Lung (tissue), 12 donors: ENCODE measurements around the gene CIRBP. TPM values are rescaled to one million over a fixed set of nuclear protein-coding genes. Genes with fewer than 3 reads are reported as not detected.

Source experiments
- ATAC-seq: fragments of 200-7000 bp; cut with Tn5 transposase; one replicate; pipeline ENCODE4 v1.9.1; 2020; ENCODE audit warnings: moderate number of reproducible peaks; ENCODE audit not compliant: insufficient read depth, low FRiP score
- DNase-seq, 3 donors: peaks; one replicate each; pipeline ENCODE4 v3.0.0-alpha.2; 2013 to 2017
- H3K27ac ChIP-seq, 2 donors: one replicate each; pipeline ENCODE4 v1.5.1; 2013; ENCODE audit warnings: mild to moderate bottlenecking in 2 of 2, moderate library complexity in 2 of 2, control low read depth in 1 of 2, inconsistent platforms in 1 of 2, low read depth in 1 of 2, low read length in 1 of 2
- H3K27me3 ChIP-seq, 3 donors: one replicate each; pipeline ENCODE4 v1.5.1; 2013; ENCODE audit warnings: low read length in 2 of 3; ENCODE audit not compliant: control insufficient read depth in 3 of 3, insufficient read depth in 3 of 3
- H3K36me3 ChIP-seq, 4 donors: one replicate each; pipeline ENCODE4 v1.5.1; 2013; ENCODE audit warnings: low read length in 4 of 4, mild to moderate bottlenecking in 1 of 4, moderate library complexity in 1 of 4; ENCODE audit not compliant: control insufficient read depth in 4 of 4, insufficient read depth in 4 of 4
- H3K4me1 ChIP-seq, 5 donors: one replicate each; pipeline ENCODE4 v1.5.1; 2013; ENCODE audit warnings: low read length in 5 of 5, mild to moderate bottlenecking in 2 of 5, moderate library complexity in 1 of 5; ENCODE audit not compliant: control insufficient read depth in 5 of 5, insufficient read depth in 5 of 5
- H3K4me3 ChIP-seq: one replicate; pipeline ENCODE4 v1.5.1; 2013; ENCODE audit warnings: mild to moderate bottlenecking, control low read depth, moderate library complexity
- H3K9ac ChIP-seq, 2 donors: one replicate each; pipeline ENCODE4 v1.5.1; 2013; ENCODE audit warnings: low read length in 2 of 2, control low read depth in 1 of 2; ENCODE audit not compliant: insufficient read depth in 1 of 2
- H3K9me3 ChIP-seq, 4 donors: one replicate each; pipeline ENCODE4 v1.5.1; 2013; ENCODE audit warnings: low read length in 3 of 4, mild to moderate bottlenecking in 1 of 4, moderate library complexity in 1 of 4; ENCODE audit not compliant: control insufficient read depth in 4 of 4, insufficient read depth in 3 of 4
- WGBS, 2 donors: extraction: QIAGEN DNeasy Blood & Tissue Kit; methylation state at CpG; one replicate each; pipeline ENCODE4 v1.1.7; 2013; 5-methylcytosine and 5-hydroxymethylcytosine counted together
- polyA plus RNA-seq, 2 donors: library from polyadenylated mRNA; stranded (reverse); fragments of 200-250 nt; gene quantifications; one replicate each; pipeline ENCODE4 v1.2.1, GENCODE V29; 2013
- total RNA-seq, 2 donors: library from RNA; depleted of rRNA in 1 of 2; stranded (reverse); fragments of >200 nt in 1 of 2; gene quantifications; one replicate each; pipeline ENCODE4 v1.2.1, GENCODE V29; 2014 to 2021
- TF ChIP-seq, protein P1 (sequence below): IDR thresholded peaks from 2 replicates; pipeline ENCODE4 v1.5.1; 2012; ENCODE audit warnings: mild to moderate bottlenecking; ENCODE audit errors: control extremely low read depth, extremely low read depth
- donor health status: control.
- donor health status: control.
- donor health status: Bipolar disorder and iron deficiency.
- donor health status: healthy.
- donor health status: DM: yes; HTN: yes; CAD: no.

CIRBP gene
- total and polyA plus RNA-seq, 4 donors = 313 to 488 (median 439) TPM

DNA sequence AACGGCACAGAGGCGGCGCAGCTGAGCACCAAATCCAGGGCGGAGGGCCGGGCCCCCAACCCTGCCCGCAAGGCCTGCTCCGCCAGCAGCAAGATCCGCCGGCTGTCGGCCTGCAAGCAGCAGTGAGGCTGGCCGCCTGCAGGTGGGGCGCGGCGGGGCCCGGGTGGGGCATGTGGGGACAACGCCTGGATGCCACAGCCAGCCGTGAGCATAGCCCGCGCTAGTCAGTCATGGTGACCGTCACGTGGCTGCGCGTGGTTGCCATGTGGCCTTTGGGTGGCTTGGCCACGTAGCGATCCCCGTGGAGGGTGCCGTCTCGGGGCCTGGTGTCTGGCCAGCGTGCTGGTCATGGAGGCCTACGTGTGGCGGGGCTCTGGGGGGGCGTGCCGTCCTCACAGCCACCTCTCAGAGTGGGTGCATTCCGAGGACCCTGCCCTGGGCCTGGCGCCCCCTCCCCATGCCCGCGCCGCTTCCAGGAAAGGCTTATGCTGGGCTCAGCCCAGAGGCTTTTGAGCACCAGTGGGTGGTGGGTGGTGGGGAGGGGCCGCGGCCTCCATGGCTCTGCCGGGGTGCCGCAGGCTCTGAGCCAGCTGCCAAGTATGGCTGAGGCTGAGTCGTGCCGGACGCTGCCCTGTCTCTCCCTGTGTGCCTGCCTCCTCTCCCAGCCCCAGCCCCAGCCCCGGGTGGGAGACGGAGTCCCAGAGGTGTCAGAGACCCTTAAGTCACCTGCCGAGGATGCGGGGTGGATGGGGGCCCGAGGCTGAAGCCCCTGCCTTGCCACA lies 42.4 kb upstream of the CIRBP start:
- ATAC-seq (no peak), DNase-seq (no peak)
- TF ChIP-seq, protein P1, sequence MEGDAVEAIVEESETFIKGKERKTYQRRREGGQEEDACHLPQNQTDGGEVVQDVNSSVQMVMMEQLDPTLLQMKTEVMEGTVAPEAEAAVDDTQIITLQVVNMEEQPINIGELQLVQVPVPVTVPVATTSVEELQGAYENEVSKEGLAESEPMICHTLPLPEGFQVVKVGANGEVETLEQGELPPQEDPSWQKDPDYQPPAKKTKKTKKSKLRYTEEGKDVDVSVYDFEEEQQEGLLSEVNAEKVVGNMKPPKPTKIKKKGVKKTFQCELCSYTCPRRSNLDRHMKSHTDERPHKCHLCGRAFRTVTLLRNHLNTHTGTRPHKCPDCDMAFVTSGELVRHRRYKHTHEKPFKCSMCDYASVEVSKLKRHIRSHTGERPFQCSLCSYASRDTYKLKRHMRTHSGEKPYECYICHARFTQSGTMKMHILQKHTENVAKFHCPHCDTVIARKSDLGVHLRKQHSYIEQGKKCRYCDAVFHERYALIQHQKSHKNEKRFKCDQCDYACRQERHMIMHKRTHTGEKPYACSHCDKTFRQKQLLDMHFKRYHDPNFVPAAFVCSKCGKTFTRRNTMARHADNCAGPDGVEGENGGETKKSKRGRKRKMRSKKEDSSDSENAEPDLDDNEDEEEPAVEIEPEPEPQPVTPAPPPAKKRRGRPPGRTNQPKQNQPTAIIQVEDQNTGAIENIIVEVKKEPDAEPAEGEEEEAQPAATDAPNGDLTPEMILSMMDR = no peak
- Histone ChIP-seq H3K4me3 (no peak overlapping the region), H3K27me3 (no peaks in the 10 kb centered on the region), H3K9me3 (no peaks in the 10 kb centered on the region), H3K36me3 (peaks cover 0 to 58% (median 5%) of the 10 kb centered on the region in 4 donors), H3K9ac (no peak overlapping the region), H3K4me1 (no peaks in the 10 kb centered on the region), H3K27ac (no peak overlapping the region)
- WGBS, 2 donors = 95 to 96% methylated on average over 43 to 50 of the region's 50 CpGs

DNA sequence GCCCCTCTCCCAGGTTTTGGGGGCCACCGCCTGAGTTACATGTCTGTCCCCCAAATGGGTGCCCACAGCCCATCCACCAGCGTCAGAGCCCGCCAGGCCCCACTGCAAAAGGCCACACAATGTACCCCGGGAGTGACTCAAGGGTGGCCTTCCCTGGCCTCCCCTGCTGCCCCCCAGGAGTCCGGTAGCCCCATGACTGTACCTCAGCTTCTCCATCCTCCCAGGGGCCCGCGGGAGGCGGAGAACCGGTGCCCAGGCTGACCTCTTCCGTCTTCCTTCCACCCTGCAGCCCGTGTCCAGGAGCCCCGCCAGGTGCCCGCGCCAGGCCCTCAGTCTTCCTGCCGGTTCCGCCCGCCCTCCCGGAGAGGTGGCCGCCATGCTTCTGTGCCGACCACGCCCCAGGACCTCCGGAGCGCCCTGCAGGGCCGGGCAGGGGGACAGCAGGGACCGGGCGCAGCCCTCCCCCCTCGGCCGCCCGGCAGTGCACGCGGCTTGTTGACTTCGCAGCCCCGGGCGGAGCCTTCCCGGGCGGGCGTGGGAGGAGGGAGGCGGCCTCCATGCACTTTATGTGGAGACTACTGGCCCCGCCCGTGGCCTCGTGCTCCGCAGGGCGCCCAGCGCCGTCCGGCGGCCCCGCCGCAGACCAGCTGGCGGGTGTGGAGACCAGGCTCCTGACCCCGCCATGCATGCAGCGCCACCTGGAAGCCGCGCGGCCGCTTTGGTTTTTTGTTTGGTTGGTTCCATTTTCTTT lies 41.7 kb upstream of the CIRBP start:
- 95 to 96% methylated on average over 51 to 56 of the region's 56 CpGs for WGBS, 2 donors
- DNase-seq (peak in 1 of 3 donors; percentile 7), ATAC-seq (no peak)
- Histone ChIP-seq H3K27me3 (no peaks in the 10 kb centered on the region), H3K9ac (no peak overlapping the region), H3K4me3 (no peak overlapping the region), H3K36me3 (peaks cover 0 to 54% (median 5%) of the 10 kb centered on the region in 4 donors), H3K9me3 (no peaks in the 10 kb centered on the region), H3K4me1 (peaks cover 0 to 5% (median 2%) of the 10 kb centered on the region in 5 donors), H3K27ac (no peak overlapping the region)
- TF ChIP-seq, protein P1 = no peak

DNA sequence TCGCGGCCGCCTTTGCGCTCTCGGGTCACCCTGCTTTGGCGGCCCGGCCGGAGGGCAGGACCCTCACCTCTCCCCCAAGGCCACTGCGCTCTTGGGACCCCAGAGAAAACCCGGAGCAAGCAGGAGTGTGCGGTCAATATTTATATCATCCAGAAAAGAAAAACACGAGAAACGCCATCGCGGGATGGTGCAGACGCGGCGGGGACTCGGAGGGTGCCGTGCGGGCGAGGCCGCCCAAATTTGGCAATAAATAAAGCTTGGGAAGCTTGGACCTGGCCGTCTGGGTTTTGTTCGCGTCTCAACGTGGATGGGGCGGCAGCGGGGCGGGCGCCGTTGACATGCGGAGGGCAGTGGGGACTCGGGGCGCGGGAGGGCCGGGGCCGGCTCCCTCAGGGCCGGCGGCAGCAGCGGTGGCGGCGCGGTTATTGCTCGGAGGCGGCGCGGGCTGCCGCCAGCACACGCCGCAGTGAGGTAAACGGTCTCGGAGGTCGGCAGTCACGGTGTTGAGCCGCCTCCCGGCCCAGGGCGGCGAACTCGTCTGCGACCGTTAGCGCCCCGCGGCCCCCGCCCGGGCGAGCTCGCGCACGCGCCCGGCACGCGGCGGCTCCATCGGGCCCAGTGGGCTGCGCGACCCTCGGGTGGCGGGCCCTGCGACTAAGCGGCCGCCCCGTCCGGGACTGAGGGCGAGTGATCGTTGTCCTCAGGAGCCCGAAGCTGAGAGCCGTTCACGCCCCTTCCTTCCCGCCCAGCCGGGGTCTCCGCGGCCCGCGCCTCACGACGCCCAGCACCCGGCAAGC lies 40.8 kb upstream of the CIRBP start:
- H3K4me3 ChIP-seq = no peak overlapping the region
- H3K27ac ChIP-seq = no peak overlapping the region
- H3K9me3 ChIP-seq = no peaks in the 10 kb centered on the region
- 97 to 98% methylated on average over 95 to 100 of the region's 100 CpGs for WGBS, 2 donors
- DNase-seq (no peak), ATAC-seq (no peak)
- TF ChIP-seq, protein P1 = no peak
- H3K27me3 ChIP-seq = no peaks in the 10 kb centered on the region
- H3K9ac ChIP-seq = no peak overlapping the region
- peaks cover 0 to 12% (median 6%) of the 10 kb centered on the region in 5 donors for H3K4me1 ChIP-seq
- peaks cover 0 to 45% (median 4%) of the 10 kb centered on the region in 4 donors for H3K36me3 ChIP-seq
